ENCODE data around the gene AUH.
A peak's percentile ranks its signal among the peaks of the same experiment; 100 is the strongest.
"Not testable (repeated sequence)": the region's sequence is repeated elsewhere in the genome, so short reads cannot be mapped to it uniquely, and the experiment has no call there.

The AUH gene

DNA sequence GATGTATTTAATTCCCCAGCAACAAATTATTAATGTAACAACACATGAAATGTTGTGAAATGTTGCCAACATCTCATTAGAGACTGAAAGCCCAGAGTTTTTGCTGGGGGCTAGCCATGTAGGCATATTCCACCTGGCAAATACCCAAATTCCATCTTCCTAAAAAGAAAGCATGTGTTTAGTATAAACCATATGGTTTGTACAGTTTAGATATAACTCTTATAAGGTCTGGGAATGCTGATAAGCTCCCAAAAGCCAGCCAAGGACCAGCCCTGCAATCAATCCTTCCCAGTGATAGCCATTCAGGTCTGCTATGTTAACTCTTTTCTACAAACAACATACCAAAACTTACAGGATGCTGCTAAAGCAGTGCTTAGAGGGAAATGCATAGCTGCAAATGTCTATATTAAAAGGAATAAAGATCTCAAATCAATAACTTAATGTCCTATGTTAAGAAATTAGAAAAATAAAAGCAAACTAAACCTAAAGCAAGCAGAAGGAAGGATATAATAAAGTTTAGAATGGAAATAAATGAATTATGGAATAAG is 158.9 kb downstream of the AUH start:
- DNase-seq = no peak

- DNase-seq = no peak
These were observed 160.9 kb downstream of the AUH start for GRCh38 chr9:91200692-91201336.

DNA sequence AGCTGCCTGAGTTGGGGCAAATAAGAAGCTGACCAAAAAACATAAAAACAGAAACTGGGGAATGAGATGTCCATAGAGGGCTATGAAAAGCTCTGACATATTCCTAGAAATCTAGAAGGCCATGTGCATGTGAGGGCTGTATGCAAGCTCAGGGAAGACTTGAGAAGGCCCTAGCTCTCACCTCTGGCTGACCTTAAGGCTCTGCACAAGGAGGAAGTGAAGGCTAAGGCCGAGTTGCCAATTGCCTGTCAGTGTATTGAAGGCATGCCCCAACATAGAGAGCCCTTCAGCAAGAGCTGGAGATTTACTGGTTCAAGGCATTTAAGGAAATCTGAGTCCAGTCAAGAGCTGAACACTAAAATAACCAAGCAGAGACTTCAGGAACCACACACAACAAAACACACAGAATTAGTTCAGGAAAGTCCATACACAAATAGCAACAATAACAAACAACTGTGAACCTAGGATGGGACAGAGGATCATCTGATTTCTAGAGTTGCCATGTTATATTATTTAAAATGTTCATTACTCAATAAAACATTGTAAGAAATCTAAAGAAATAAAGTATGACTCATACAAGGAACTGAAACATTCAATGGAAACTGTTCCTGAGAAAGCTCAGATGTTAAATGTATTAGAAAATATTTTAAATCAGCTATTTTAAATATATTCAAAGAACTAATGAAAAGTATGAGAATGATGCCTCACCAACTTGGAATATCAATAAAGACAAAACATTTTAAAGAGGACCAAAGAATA is 161.8 kb downstream of the AUH start:
- no peak for DNase-seq

- DNase-seq = not testable (repeated sequence)
These were observed 162.8 kb downstream of the AUH start for GRCh38 chr9:91198881-91199280.

- no peak for DNase-seq
These were observed 163.3 kb downstream of the AUH start for GRCh38 chr9:91198405-91198804.

- no peak for DNase-seq
These were observed 164.2 kb downstream of the AUH start for GRCh38 chr9:91197232-91198181.

DNA sequence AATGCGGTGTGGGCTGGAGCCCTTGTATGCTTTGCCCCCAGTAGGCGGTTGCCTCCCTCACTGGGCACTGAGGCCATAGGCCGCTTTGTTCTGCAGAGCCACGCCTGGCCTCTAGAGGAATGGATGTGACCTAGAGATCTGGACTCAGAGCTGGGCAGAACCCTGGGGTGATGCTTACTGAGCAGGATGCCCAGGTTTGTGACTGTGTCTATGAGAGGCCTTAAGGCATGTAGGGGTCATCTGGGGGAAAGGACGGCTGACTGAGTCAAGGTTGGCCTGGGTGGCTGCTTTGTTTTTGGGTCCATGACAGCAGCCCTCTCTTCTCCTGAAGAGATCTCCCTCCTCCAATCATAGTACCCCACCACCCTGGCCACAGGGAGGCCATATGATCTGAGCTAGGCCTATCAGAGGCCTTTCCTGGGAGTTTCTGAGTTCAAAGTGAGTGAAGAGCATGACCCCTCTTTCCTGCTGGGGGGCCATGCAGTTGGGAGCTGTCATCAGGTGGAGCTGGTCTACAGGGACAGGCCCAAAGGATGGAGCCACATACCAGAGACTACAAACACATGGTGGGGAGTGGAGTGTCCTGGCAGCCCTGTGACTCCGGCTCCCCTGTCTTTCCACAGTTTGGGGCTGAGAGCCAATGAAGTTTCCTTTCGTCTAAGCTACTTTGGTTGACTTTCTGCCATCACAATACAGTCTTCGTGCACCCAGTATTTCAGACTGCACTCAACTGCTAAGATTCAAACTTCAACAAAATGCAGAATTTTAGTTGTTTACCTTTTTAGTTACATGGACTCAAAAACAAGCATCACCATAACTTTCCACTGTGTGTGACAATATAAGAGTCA is 165.4 kb downstream of the AUH start:
- no peak for DNase-seq

- no peak for DNase-seq
These were observed 166.2 kb downstream of the AUH start for GRCh38 chr9:91195372-91196012.

- peak; percentile 91 for DNase-seq
These were observed 167.9 kb downstream of the AUH start for GRCh38 chr9:91193658-91194391.

- DNase-seq = peak; percentile 92
These were observed 168.5 kb downstream of the AUH start for GRCh38 chr9:91193087-91193657.

DNA sequence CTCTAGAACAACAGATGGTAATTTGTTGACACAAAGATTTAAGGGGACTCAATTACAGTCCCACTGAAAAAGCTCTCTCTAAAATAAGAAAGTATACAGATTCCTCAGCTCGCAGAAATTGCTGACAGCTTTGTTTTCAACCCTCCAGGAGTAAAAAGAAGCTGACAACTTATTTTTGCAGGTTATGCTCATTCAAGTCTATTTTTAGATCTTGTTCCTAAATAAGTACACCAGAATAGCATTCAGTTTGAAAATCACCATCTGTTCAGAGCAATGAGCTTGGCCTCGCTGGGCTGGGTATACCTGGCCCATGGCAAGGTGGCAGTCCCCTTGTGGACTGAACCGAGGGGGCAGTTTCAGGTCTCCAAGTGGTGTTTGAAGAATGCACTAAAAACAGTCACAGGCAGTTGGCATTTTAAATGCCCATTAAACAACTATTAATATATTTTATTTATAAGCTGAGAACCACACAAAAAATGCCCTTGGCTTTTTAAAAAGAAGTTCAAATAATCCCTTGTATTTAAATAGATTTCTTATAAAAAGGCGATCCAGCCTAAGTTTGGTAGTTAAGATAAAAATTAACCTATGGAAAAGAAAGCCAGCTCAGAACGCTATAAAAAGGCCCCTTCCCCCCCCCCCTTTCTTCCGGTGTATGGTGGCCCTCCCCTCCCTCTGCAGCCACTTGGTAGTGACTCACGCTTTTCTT is 169.2 kb downstream of the AUH start:
- peak; percentile 38 for DNase-seq

GRCh38 chr9:91191411-91192380 is 170.0 kb downstream of the AUH start:
- no peak for DNase-seq

DNA sequence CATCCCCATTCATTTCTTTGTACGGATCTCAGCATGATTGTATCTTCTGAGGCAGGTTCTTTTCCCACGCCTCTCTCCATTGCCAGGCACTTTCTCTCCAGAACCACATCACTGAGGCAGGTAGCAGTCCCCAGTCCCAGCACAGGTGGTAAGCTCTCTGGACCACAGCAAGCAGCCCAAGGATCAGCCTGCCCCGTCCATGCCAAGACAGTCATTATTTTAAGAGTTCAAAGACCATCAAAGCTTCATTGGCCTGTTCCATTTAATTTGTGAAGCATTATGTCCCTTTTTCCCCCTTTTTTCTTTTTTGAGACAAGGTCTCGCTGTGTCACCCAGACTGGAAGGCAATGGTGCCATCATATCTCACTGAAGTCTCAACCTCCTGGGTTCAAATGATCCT is 171.7 kb downstream of the AUH start:
- no peak for DNase-seq

DNA sequence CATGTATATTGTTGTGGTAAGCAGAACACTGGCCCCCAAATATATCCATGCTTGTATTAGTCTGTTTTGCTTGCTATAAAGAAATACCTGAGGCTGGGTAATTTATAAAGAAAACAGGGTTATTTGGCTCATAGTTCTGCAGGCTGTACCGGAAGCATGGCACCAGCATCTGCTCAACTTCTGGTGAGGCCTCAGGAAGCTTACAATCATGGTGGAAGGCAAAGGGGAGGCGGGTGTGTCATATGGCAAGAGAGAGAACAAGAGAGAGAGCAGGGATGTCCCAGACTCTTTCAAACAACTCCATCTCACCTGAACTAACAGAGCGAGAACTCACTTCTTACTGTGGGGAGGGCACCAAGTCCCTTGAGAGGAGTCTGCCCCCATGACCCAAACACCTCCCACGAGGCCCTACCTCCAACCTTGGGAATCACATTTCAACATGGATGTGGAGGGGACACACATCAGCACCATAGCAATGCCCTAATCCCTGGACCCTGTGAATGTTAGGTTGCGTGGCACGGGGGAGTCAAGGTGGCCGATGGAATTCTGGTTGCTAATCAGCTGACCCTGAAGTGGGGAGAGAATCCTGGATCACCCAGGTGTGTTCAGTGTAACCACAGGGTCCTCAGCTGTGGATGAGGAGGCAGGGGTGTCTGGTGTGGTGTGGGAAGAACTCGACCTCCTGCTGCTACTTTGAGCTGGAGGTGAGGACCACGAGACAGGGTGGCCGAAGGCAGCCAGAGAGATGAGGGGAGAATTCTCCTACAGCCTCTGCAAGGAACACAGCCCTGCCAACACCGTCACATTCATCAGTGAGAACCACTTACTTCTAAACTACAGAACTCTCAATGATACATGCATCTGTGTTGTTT is 172.8 kb downstream of the AUH start:
- no peak for DNase-seq

- no peak for DNase-seq
These were observed 173.8 kb downstream of the AUH start for GRCh38 chr9:91187965-91188344.

DNA sequence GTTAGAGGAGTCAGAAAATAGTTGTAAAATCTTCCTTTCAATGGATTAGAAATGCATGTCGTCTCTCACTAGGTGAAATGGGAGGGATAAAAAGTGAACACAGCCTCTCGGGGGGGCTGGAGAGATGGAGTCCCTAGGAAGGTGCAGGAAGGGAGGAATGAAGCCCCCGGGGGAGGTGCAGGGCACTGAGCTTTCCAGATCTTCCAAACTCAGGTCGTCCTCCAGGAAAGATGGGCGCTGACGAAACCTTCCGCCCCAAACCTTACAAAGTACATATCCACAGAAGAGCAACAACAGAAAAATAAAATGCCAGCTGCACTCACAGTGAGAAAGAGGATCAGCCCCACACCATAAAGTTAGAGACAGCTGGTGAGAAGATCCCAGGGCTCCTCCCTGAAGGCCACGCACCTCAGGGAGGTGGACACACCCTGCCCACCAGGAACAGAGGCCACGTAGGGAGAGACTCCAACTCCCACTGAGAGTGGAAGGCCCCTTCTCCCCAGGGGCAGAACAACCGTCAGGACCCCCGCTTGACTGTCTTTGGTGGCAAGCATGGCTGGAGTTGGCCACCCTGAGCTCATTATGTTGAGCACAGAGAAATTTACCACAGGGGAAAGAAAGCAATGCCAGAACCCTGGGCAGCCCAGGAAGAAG is 174.3 kb downstream of the AUH start:
- no peak for DNase-seq

- DNase-seq = peak; percentile 39
These were observed 175.0 kb downstream of the AUH start for GRCh38 chr9:91186632-91187108.
